ENCODE results near the gene ZDHHC17.
A peak's percentile ranks its signal among the peaks of the same experiment; 100 is the strongest.

ZDHHC17 gene

DNA sequence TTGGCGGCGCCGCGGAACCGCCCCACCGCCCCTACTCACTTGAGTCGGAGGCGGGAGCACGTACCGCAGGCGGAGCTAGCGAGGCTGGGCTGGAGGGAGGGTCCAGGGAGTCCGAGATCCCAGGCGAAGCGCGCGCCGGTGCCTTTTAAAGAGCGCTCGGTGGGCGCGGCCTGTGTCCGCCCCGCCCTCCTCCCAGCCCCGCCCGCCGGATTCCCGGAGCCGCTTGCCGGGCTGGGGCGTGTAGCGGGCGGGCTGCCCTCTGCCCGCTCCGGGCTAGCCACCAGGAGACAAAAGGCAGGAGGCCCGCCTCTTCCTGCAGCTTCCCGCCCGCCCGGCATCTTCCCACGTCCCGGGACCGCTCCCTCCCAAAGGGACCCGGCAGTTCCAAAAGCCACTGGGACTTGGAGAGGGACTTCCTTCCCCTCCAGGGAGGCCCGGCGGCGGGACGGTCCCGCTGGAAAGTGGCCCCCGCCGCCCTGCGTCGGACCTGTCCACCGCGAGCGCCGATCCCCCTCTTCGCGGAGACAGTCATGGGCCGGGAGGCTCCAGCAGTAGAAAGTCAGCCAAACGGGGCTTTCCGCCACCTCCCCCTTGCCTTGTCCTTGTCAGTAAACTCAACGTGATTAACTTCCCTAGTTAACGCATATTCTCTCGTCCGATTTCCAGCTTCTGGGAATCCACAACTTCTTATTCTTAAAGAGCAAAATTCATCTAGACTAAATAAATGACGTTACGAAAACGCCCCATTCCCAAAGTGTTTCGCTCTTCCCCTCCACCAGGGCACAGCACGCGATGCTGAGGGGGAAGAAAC is 115.2 kb downstream of the ZDHHC17 start, which contains the start of gene CSRP2:
CSRP2 (minus strand) TSS at position 121 of the 811 bp plus-strand sequence. CDS start 12,759 bp downstream, outside the sequence.
- peak; percentile 79 for DNase-seq (ENCODE audit: low read depth)

DNA sequence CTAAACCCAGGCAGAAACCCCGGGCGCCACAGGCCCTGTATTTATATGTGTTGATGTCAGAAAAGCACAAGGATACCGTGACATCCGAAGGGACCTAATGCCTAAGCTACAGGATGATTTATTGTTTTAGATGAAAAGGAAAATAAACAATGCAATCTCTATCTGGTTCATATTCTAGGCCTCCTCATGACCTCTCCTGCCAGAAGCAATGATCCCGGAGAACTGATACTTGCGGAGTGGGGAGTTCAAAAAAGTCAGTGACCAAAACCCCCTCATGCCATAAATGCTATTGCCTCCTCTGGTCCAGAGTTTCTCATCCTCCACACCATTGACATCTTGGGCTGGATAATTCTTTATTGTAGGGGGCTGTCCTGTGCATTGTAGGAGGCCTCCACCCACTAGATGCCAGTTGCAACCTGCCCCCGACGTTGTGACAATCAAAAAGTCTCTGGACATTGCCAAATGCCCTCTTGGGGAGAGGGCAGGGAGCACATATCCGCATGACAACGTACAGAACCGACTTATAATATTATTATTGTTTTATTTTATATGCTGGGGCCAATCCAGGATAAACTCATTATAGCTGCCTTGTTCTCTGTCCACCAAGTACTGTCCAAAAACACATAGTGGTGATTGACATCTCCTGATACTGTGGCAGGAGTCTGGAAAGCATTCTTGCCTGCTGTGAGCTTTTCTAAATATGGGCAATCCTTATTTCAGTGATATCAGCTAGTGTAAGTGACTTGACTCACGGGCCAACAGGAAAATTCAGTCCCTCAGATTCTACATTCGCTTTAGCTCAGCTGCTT is 116.0 kb downstream of the ZDHHC17 start:
- DNase-seq (ENCODE audit: low read depth), result no peak

DNA sequence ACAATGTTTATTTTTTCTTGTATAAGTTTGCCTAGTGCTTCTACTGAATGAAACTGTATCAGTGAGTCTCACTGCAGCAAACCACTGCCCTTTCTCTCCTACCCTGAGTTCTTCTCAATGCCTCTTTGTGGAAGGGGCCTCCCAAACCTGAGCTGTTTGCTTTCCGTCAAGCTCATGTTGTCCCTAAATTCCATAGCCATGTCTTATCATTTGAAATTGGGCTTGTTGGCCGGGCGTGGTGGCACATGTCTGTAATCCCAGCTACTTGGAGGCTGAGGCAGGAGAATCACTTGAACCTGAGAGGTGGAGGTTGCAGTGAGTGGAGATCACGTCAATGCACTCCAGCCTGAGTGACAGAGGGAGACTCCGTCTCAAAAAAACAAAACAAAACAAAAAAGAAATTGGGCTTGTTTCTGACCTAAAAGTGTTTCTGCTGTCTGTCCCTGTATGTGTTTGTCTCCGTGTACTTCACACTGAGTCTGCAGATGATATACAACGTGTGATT is 116.7 kb downstream of the ZDHHC17 start:
- no peak for DNase-seq (ENCODE audit: low read depth)

DNA sequence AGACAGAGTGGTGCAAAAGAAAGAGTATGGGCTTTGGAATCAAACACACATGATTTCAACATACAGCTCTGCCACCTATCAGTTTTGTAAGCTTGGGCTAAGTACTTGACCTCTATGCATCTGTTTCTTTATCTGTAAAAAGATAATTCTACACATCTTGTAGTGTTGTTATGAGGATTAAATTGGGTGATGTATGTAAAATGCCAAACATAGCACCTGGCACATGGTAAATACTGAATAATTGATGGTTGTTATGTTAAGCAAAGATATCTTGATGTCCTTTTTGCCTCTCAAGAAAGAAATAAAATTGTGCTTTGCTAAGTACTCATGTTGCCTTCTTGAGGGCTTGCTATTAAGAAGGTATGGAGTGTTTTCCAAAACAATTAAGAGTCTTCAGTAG is 117.2 kb downstream of the ZDHHC17 start:
- DNase-seq (ENCODE audit: low read depth), result no peak

DNA sequence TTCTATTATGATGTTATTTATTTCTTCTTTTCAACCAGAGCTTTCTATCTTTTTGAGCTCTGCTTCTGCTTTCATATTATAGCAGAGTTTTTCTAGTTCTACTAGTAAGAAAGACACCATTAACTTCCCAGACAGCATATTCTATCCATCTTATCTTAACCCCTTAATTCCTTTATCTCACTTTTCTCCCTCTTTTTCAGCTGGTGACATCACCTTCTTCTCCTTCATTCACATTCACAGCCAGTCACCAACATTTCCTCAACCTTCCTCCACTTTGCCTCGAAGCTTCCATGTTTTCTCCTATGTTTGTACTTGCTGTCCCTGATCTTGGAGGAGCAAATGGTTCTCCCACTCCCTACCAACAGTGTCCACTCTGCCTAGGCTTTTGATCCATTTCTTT is 118.5 kb downstream of the ZDHHC17 start:
- DNase-seq (ENCODE audit: low read depth), result no peak

DNA sequence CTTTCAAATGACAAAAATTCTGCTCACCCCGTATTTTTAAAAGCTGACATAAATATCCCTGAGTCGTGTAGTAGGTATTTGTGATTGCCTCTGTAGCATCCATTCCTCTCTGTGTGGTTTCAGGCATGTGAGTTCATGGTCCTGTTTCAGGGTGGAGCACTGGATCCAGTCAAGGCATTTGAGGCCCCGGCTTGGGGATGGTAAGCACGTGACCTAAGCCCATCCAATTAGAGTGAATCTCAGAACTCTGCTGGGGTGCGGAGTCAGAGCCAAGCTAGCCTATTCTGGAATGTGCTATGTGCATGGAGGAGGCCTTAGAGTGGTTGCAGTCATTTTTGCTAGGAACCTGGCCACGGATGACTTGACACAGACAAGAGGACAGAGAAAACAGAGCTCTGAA is 119.2 kb downstream of the ZDHHC17 start:
- no peak for DNase-seq (ENCODE audit: low read depth)

DNA sequence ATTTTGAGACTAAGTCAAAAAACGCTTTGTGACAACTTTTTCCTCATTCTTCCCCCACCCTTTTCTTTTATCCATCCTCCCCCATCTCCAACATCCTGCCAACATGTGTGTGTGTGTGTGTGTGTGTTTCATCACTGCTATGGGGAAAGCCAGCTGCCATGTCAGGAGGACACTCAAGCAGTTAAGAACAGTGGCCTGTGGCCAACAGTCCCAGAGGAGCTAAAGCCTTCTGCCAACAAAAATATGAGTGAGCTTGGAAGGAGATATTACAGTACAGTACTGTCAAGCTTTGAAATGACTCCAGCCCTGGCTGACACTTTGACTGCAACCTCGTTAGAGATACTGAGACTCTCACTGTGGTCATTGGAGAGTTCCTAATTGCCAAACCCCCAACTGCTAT is 119.9 kb downstream of the ZDHHC17 start:
- DNase-seq (ENCODE audit: low read depth), result peak; percentile 43

DNA sequence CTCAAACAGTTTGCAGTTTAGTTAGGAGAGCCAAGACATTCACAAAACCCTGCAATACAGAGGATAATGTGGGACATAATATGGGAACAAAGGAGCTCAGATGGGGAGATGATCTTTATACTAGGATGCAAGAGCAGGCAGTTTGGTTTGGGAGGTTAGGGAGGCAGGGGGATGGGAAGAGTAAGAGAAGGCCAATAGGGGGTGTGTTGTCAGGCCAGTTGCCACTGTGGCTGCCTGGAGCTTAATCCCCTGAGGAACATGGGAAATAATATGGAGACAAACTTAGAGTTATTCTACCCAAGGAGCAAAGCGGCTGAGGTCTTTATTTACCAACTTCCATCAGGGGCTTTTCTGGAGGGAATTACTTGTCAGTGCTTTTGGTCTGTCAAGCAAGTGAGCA is 124.9 kb downstream of the ZDHHC17 start:
- DNase-seq (ENCODE audit: low read depth), result no peak

DNA sequence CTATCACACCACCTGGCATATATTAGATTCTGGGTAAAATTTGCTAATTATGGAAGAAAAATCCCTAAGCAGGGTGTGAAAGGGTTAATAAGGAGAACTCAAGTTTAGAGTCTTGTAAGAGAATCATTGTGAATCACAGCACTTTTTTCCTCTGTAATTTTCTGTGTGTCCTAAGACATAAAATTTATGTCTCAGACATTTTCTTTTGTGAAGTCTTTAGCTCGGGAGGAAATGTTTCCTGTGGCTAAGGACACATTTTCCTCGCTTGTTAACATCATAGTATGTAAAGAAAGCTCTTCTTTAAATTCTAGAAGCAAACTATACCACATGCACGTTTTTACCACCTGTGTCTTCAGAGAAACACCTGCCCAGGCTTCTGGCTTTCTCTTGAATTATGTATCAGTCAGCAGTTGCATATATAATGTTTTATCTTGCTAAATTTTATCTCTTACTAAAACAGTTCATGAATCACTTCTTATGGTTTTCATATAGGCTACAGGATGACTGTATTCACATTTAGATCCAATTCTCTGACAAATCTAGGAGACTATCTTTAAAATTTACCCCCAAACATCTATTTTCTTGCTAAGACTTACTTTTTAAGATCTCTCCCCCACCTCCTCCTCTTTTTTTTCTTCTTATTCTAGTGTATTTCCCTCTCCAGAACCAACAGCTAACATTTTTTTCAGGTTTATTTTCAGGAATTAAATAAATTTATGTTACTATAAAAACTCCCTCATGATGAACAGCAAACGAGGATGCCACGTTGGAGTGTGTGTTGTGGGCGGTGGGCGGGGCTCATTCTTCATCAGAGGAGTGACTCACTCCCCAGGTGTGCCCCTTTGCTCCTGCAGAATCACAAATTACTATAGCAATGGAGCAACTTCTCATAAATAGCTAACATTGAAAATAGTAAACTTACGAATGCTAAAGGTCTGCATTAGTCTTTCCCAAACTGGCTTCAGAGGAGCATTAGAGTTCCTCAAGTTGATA is 126.5 kb downstream of the ZDHHC17 start:
- no peak for DNase-seq (ENCODE audit: low read depth)

DNA sequence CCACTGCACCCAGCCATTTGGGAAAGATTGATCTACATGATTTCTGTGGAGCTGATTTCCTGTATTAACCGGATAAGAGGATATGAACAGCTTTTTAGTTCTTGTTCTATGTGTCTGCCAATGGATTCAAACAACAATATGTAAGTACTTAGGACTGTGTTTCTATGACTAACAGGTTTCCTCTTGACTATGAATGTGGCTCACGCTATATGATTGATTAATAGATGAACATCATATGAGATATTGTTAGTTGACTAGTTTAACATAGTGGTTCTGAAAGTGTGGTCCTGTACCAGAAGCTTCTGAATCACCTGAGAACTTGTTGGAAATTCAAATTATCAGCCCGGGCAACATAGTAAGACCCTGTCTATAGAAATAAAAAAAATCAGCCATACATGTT is 127.7 kb downstream of the ZDHHC17 start:
- DNase-seq (ENCODE audit: low read depth), result no peak

DNA sequence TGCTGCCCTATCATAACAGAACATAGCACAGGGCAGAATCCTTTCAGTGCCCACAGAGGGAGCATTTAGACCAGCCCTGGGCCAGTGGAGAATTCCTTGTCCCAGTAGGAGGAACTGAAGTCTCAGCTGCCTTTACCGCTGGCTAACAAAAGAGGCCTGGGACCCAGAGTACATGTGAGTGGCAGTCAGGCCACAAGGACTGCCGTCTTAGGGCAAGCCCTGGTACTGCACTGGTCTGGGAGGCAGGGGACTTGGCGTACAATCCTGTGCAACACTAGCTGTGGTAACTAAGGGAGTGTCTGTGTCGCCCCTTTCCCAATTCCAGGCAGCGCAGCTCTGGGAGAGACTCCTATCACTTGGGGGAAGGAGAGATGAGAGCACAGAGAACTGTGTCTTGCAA is 131.9 kb downstream of the ZDHHC17 start:
- no peak for DNase-seq (ENCODE audit: low read depth)

DNA sequence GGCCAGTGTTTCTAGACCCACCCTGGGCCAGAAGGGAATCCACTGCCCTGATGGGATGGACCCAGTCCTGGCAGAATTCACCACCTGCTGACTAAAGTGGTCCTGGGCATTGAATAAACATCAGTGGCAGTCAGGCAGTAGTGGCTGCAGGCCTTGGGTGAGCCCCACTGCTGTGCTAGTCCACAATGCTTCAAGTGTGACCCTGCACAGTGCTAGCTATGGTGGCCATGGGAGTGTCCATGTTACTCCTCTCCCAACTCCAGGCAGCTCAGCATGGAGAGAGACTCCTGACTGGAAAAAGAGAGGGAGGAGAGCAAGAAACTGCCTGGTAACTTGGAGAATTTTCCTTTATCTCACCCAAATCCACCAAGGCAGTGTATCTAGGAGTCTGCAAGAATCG is 132.4 kb downstream of the ZDHHC17 start:
- DNase-seq (ENCODE audit: low read depth), result no peak

DNA sequence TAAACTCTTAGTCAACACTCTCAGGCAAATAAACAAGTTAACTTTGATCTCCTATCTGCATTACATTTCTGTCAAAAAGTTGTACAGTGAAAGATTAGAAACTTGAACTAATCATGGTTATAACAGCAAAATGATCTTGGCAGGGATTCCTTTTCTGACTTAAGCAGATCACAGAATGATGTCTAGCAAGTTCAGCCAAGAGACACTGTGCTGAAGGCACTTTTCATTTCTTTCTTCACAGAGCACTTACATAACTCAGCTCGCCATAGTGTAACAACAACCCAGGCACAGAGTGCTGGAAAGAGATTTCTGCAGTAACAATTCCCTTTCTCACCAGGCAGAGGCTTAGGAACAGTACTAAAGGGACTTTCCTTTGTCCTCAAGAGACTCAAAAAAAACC is 134.5 kb downstream of the ZDHHC17 start:
- DNase-seq (ENCODE audit: low read depth), result no peak

DNA sequence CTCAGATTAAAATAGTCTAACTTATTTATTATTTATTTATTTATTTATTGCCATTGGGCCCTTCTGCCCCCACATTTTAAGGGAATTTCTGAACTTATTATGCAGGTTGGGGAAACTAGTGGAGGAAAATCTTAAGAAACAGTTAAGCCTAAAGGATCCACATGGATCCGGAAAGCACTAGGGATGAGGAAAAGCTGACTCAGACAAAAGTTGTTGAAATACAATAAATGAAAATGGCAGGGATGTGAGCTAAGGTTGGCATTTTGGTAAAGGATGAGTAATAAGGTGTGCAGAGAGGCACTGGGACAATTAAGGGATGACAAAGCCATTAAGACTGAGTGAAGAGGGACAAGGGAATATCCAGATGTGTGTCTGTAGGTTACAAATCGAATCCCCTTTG is 135.6 kb downstream of the ZDHHC17 start:
- no peak for DNase-seq (ENCODE audit: low read depth)

DNA sequence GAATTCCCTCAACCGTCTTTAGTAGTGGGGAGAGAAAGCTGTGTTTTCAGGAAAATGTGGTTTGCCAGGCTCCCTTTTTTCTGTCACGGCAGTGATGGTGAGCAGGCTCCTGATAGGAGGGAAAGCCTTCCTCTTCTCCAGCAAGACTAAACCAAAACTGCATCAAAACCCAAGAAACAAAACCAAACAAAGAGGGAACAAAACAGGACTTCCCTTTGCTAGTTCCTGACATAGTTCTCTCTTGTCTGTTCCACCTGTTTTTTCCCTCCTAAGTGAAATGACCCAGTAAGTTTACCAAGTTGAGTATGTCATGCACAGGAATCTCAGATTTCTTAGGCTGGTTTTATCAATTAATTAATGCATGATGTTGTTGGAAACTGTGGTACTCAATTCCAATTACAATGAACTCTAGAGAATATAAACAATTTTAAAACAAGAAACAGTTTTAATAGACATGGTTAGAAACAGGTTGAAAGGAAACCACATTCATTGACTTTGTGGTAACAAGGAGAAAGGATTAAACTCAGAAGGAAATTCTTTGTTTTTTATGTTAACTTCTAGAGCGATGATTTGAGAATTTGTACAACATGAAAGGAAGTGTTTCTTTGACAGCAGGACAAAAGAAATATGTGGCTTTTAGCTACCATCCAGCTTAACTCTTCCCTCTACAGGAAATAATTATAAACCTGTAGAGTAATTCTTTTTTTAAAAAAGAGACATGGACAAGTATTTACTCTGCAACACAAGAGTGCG is 137.9 kb downstream of the ZDHHC17 start:
- DNase-seq (ENCODE audit: low read depth), result no peak

Data from GM04504 (cell line).